ENCODE data around the gene PIGB.
A peak's percentile ranks its signal among the peaks of the same experiment; 100 is the strongest.
"Not testable (repeated sequence)": the region's sequence is repeated elsewhere in the genome, so short reads cannot be mapped to it uniquely, and the experiment has no call there.

Gene PIGB

DNA sequence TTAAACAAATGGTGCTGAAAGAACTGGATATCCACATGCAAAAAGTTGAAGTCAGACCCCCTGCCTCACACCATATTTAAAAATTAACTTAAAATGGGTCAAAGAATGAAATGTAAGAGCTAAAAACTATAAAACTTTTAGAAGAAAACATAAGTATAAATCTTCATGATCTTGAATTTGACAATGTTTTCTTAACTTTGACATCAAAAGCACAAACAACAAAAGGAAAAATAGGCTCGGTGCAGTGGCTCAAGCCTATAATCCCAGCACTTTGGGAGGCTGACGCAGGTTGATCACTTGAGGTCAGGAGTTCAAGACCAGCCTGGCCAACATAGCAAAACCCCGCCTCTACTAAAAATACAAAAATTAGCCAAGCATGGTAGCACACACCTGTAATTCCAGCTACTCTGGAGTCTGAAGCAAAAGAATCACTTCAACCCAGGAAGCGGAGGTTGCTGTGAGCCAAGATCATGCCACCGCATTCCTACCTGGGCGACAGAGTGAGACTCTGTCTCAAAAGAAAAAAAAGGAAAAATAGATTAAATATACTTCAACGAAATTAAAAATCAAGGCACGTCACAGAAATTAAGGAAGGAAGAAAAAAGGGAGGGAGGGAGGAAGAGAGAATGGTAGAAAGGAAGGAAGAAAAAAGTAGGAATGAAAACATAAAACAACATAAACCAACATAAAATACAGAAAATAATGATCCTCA lies 30.9 kb upstream of the PIGB start:
- no peaks in the 10 kb centered on the region for H3K9me3 Mint-ChIP-seq
- H3K4me3 Mint-ChIP-seq: peak overlapping the region; percentile 97
- H3K4me1 Mint-ChIP-seq: peaks cover 63% of the 10 kb centered on the region
- peak overlapping the region; percentile 97 for H3K27ac Mint-ChIP-seq
- no peaks in the 10 kb centered on the region for H3K27me3 Mint-ChIP-seq
- peaks cover 8% of the 10 kb centered on the region for H3K36me3 Mint-ChIP-seq

DNA sequence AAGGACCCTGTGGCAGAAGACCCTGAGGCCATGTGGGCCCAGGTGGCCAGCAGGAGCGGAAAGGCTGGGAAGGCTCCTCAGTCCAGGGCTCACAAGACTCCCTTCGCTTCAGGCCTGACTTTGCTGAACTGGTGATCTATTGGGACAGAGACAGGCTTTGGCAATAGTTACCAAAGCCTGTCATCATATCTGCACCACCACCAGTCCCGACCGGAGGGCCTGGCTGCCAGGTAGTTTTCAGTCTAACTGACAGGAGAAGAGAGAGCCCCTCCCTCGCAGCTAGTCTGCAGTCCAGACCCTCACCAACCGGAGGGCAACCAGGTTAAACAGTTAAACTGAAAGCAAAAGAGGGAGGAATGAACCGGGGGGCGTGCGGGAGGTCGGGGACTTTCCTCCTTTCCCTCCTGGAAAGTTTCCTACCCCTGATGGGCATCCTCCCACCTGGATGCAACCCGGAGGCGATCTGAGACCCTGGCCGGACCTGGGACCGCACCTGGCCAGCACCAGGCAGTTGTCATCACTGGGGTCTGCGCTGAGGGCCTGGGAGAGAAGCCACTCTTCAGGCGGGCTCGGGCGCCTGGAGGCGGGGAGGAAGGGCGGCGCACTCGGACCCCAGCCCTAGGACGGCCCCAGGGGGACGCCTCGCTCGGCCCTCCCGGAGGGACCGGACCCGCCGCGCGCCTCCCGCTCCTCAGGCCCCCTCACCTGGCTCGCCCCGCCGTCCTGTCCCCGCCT lies 29.8 kb upstream of the PIGB start:
- Mint-ChIP-seq H3K27ac (peak overlapping the region; percentile 97), H3K27me3 (no peaks in the 10 kb centered on the region), H3K4me1 (peaks cover 52% of the 10 kb centered on the region), H3K9me3 (no peaks in the 10 kb centered on the region), H3K36me3 (peaks cover 8% of the 10 kb centered on the region), H3K4me3 (peak overlapping the region; percentile 97)

DNA sequence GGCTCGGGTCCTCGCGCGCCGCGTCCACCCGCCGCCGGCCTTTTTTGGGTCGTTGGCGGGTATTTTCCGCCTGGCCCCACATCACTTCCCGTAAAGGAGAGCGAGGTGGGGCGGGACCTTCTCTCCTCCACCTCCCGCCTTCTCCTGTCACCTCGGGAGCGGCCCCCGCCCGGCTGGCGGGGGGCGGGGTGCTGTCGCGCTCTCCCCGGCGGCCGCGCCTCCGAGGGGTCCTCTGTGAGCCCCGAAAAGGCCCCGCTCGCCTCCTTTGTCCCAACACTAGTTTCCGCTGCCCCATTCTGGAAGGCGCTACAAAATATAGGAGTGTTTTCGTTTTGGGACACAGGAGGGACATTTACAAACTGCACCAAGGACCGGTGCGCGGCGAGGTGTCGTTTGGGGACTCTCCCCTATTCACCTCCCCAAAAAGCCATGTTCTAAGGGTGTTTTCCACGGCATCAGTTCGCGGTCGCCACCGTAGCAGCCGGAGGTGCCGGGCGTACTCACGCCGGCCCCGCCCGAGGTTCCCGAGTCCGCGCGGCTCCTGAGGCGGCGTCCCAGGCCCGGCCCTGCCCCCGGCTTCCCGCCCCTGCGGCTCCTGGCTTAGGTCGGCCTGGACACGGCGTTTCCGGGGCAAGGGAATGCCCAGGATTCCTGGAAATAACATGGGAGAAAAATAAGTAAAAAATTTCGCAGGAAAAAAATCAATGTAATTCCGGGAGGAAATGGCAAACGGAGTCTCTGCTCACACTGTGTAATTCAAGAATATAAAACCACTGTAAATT lies 29.1 kb upstream of the PIGB start, which contains the start of gene RAB27A:
Gene RAB27A, minus strand, starts transcription at position 68 of the 782 bp plus-strand sequence. CDS start 54,879 bp downstream, outside the sequence.
- peaks cover 45% of the 10 kb centered on the region for H3K4me1 Mint-ChIP-seq
- peaks cover 8% of the 10 kb centered on the region for H3K36me3 Mint-ChIP-seq
- no peaks in the 10 kb centered on the region for H3K27me3 Mint-ChIP-seq
- H3K9me3 Mint-ChIP-seq: no peaks in the 10 kb centered on the region
- H3K27ac Mint-ChIP-seq: peak within 1 kb of the TSS; percentile 97
- peak within 1 kb of the TSS; percentile 97 for H3K4me3 Mint-ChIP-seq

DNA sequence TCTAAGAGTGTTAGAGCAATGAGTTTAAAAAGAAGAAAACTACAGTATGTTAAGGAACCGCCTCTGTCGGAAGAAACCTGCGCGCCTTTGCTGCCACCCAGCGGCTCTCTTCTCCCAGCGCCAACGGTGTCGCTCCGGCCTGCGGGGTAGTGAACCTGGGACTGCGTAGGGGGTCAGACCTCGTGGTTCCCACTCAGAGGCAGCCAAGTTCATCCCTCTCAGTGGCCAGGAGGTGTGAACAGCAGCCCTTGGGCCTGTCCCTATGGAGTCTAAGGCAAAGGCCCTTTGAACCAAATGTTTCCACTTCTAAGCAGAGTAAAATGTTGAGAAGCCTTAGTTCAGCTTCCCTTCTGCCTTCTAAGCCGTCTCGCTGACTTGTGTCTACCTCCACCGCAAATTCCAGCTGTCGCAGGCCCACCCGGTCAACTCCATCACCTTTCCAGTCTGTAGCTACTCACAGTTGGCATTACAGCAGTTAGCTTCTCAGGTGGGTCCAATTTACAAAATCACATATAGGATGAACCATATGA lies 28.4 kb upstream of the PIGB start:
- H3K27me3 Mint-ChIP-seq: no peaks in the 10 kb centered on the region
- peak overlapping the region; percentile 91 for H3K4me3 Mint-ChIP-seq

DNA sequence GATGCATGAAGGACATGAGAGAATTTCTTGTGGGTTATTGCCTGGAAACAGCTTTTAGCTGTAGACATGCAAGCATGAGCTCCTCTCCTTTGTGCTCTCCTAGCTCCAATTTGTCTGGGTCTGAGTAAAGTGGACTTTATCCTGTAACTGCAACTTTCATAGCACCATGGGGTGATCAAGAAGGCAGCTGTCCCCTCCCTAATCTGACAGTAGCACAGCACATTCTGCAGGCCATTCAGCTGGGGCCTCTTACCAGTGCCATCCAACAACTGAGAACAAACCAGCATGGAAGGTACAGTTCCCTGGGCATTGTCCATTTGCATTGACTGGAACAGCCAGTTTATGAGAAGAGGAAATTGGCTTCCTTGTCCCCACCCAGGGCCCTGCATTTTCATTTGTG lies 21.7 kb upstream of the PIGB start:
- no peaks in the 10 kb centered on the region for H3K9me3 Mint-ChIP-seq
- no peak overlapping the region for H3K4me3 Mint-ChIP-seq
- H3K27ac Mint-ChIP-seq: no peak overlapping the region
- no peaks in the 10 kb centered on the region for H3K36me3 Mint-ChIP-seq
- no peaks in the 10 kb centered on the region for H3K4me1 Mint-ChIP-seq
- H3K27me3 Mint-ChIP-seq: no peaks in the 10 kb centered on the region

More for the DNA sequence above, 28.4 kb upstream of the PIGB start:
- H3K4me1 Mint-ChIP-seq: peaks cover 38% of the 10 kb centered on the region
- peaks cover 7% of the 10 kb centered on the region for H3K36me3 Mint-ChIP-seq
- peak overlapping the region; percentile 93 for H3K27ac Mint-ChIP-seq
- no peaks in the 10 kb centered on the region for H3K9me3 Mint-ChIP-seq

DNA sequence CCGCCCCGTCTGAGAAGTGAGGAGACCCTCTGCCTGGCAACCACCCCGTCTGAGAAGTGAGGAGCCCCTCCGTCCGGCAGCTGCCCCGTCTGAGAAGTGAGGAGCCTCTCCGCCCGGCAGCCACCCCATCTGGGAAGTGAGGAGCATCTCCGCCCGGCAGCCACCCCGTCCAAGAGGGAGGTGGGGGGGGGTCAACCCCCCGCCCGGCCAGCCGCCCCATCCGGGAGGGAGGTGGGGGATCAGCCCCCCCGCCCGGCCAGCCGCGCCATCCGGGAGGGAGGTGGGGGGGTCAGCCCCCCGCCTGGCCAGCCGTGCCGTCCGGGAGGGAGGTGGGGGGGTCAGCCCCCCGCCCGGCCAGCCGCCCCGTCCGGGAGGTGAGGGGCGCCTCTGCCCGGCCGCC lies 16.2 kb upstream of the PIGB start:
- H3K27ac Mint-ChIP-seq, H3K4me3 Mint-ChIP-seq, H3K9me3 Mint-ChIP-seq, H3K4me1 Mint-ChIP-seq, H3K27me3 Mint-ChIP-seq, H3K36me3 Mint-ChIP-seq: not testable (repeated sequence)

DNA sequence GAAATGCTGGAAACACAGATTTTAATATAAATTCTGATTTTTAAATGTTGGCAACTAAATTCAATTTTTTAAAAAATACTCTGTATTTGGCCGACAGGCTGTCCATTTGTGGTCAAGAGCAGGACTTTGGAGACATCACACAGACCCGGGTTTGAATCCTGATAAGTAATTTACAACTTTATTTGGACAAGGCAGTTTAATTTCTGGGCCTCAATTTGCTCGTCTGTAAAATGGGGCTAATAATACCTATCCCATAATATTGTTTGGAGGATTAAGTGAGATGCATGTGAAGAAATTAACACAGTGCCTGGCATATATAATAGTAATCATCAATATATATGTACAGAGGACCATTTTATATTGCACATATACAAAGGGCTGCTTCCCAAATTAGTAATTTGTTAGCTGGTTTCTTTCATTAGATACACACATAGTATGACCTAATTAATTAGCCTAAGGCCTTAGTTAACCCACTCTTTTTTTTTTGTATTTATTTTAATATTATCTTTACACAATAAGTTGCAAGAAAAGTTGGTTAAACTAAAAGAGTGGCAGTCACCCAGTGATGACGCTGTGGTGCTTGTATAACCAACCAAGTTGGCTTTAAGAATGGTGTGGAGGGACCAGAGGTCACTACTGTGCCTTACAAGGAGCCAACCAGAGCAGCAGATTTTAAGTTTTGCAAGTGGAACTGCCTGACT lies 665 bp downstream of the PIGB start:
- peaks cover 66% of the 10 kb centered on the region for H3K4me1 Mint-ChIP-seq
- H3K27ac Mint-ChIP-seq: peak overlapping the region; percentile 59
- peaks cover 16% of the 10 kb centered on the region for H3K36me3 Mint-ChIP-seq
- no peaks in the 10 kb centered on the region for H3K27me3 Mint-ChIP-seq
- no peaks in the 10 kb centered on the region for H3K9me3 Mint-ChIP-seq
- peak overlapping the region; percentile 99 for H3K4me3 Mint-ChIP-seq

DNA sequence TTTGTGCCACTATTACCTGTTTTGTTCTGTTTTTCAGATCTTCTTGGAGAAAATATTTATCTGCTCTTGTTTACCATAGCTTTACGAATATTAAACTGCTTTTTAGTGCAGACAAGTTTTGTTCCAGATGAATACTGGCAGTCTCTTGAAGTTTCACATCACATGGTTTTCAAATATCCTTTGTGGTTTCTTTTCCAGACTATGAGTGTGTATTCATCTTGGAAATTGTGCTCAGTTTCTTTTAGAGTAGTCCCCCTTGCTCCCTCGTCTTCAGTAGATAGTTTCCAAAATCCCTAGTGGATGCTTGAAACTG lies 1.2 kb downstream of the PIGB start:
- H3K4me3 Mint-ChIP-seq: peak overlapping the region; percentile 81
- H3K36me3 Mint-ChIP-seq: peaks cover 14% of the 10 kb centered on the region
- H3K4me1 Mint-ChIP-seq: peaks cover 61% of the 10 kb centered on the region
- no peaks in the 10 kb centered on the region for H3K27me3 Mint-ChIP-seq
- H3K27ac Mint-ChIP-seq: peak overlapping the region; percentile 59
- no peaks in the 10 kb centered on the region for H3K9me3 Mint-ChIP-seq

DNA sequence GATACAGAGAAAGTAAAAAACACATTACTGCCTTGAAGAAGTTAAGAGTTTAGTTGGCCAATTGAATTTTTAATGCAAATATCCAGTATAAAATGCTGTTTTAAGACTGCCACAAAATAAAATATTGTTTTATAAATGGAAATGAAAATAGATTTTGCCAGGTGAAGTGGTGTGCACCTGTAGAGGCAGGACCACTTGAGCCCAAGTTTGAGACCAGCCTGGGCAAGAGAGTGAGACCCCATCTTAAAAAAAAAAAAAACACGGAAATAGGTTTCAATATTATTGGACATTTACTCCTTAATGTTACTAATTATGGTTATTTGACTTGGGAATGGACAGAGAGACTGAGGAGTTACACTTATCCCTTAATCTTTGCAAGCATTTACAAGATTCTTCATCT lies 1.9 kb downstream of the PIGB start:
- no peak overlapping the region for H3K4me3 Mint-ChIP-seq
- no peak overlapping the region for H3K27ac Mint-ChIP-seq
- no peaks in the 10 kb centered on the region for H3K9me3 Mint-ChIP-seq
- peaks cover 53% of the 10 kb centered on the region for H3K4me1 Mint-ChIP-seq
- H3K27me3 Mint-ChIP-seq: no peaks in the 10 kb centered on the region
- peaks cover 14% of the 10 kb centered on the region for H3K36me3 Mint-ChIP-seq

DNA sequence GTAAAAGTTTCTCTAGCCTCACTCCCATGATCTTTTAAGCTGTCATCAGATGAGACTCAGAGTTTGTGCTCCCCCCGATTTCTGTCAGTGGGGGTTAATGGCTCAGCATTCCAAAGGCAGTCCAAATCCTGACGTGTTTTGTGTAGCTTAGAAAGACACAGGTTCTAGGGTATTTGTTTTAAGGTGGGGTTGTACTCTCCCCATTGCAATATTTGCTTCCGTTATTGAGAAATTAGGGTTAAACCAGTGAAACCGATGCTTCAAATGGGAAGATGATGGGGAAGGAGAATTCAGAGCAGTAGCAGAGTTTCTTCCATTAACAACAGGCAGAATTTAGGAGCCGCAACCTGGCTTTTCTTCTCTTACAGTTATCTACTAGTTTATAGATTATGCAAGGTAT lies 3.4 kb downstream of the PIGB start:
- H3K36me3 Mint-ChIP-seq: peaks cover 12% of the 10 kb centered on the region
- H3K27me3 Mint-ChIP-seq: no peaks in the 10 kb centered on the region
- H3K4me1 Mint-ChIP-seq: peaks cover 40% of the 10 kb centered on the region
- H3K9me3 Mint-ChIP-seq: no peaks in the 10 kb centered on the region
- H3K4me3 Mint-ChIP-seq: no peak overlapping the region
- no peak overlapping the region for H3K27ac Mint-ChIP-seq

DNA sequence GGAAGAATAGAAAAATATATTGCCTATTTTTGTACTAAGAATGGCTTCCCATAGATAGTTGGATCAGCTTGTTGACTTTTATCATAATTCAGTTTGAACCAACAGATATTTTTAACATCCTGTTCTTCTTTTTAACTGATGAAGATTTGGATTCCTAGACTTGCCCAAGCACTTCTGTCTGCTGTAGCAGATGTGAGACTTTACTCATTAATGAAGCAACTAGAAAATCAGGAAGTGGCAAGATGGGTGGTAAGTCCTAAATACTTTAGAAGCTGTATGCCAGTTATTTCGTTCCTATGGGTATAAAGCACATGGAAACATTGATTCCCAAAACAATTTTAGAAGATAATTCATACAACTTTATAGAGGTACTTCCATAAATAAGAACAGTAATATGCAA lies 8.4 kb downstream of the PIGB start:
- Mint-ChIP-seq H3K27ac (no peak overlapping the region), H3K9me3 (no peaks in the 10 kb centered on the region), H3K27me3 (no peaks in the 10 kb centered on the region), H3K36me3 (peaks cover 8% of the 10 kb centered on the region), H3K4me1 (peaks cover 9% of the 10 kb centered on the region), H3K4me3 (no peak overlapping the region)

DNA sequence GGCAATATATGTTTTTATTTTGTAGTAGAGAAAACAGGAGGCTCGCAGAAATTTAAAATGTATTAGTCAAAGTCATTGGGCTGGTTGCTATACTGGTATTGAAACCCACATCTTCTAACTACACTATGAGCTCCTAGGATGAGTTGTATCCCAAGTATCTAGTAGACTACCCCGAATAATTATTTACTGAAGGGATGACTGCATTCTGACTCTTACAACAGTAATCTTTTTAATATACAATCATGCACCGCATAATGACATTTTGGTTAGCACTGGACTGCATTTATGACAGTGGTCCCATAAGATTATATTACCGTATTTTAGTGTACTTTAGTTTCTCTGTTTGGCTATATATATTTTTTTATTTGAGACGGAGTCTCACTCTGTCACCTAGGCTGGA lies 15.3 kb downstream of the PIGB start:
- Mint-ChIP-seq H3K4me1 (no peaks in the 10 kb centered on the region), H3K27me3 (no peaks in the 10 kb centered on the region), H3K27ac (no peak overlapping the region), H3K36me3 (peaks cover 10% of the 10 kb centered on the region), H3K4me3 (no peak overlapping the region), H3K9me3 (no peaks in the 10 kb centered on the region)

DNA sequence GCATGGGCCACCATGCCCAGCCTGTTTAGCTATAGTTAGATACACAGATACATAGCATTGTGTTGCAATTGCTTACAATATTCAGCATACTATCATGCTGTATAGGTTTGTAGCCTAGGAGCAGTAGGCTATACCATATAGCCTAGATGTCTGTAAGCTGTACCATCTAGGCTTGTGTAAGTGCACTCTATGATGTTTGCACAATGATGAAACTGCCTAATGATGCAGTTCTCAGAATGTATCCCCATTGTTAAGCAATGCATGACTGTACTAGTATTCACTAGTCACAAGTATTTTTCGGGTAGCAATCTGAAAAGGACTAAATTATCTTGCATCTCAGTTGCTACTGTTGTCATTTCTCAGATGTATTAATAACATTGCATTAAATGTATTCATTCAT lies 16.0 kb downstream of the PIGB start:
- H3K9me3 Mint-ChIP-seq: no peaks in the 10 kb centered on the region
- no peaks in the 10 kb centered on the region for H3K4me1 Mint-ChIP-seq
- no peaks in the 10 kb centered on the region for H3K27me3 Mint-ChIP-seq
- H3K36me3 Mint-ChIP-seq: peaks cover 15% of the 10 kb centered on the region
- H3K4me3 Mint-ChIP-seq: no peak overlapping the region
- H3K27ac Mint-ChIP-seq: no peak overlapping the region

DNA sequence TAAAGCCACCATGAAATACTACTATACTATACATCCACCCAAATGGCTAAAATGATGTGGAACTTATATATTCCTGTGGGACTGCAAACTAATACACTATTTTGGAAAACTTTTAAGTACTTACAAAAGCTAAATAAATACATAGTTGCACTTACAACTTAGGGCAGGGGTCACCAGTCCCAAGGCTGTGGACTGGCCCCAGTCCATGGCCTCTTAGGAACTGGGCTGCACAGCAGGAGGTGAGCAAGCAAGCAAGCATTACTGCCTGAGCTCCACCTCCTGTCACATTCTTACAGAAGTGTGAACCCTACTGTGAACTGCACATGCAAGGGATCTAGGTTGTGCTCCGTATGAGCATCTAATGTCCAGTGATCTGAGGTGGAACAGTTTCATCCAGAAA lies 18.1 kb downstream of the PIGB start:
- Mint-ChIP-seq H3K27me3 (no peaks in the 10 kb centered on the region), H3K9me3 (no peaks in the 10 kb centered on the region), H3K4me1 (no peaks in the 10 kb centered on the region), H3K4me3 (no peak overlapping the region), H3K36me3 (peaks cover 15% of the 10 kb centered on the region), H3K27ac (no peak overlapping the region)

DNA sequence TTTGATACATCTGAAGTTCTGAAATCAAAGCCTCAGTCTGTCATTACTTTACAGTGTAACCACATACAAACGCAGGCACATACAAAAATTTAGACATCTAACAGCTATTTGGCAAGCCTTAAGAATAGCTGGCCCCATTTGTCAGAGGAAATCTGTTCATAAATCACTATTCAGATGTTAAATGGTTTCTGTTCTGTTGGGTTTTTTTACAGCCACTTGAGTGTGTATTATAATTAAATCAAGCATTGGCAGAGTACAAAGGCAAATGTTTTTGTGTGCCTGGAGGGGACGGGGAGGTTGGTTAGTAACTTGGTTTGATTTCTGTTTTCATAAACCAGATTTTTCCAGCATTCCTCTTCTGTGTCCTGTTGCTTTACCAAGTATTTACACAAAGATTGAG lies 24.1 kb downstream of the PIGB start:
- H3K36me3 Mint-ChIP-seq: peaks cover 21% of the 10 kb centered on the region
- no peak overlapping the region for H3K27ac Mint-ChIP-seq
- H3K27me3 Mint-ChIP-seq: no peaks in the 10 kb centered on the region
- no peaks in the 10 kb centered on the region for H3K4me1 Mint-ChIP-seq
- no peak overlapping the region for H3K4me3 Mint-ChIP-seq
- H3K9me3 Mint-ChIP-seq: no peaks in the 10 kb centered on the region
